Stomach smooth muscle (tissue), 2 donors: ENCODE data around the gene IRS1.
"Not testable (repeated sequence)": the region's sequence is repeated elsewhere in the genome, so short reads cannot be mapped to it uniquely, and the experiment has no call there.

ENCODE experiments used
- H3K27ac ChIP-seq: one replicate; pipeline ENCODE4 v1.7.0; 2013; ENCODE audit warnings: mild to moderate bottlenecking, low read length, inconsistent platforms
- H3K27me3 ChIP-seq, 2 donors: one replicate each; pipeline ENCODE4 v1.7.0; 2013; ENCODE audit warnings: low read length in 2 of 2; ENCODE audit not compliant: insufficient read depth in 2 of 2, control insufficient read depth in 1 of 2
- H3K36me3 ChIP-seq, 2 donors: one replicate each; pipeline ENCODE4 v1.7.0; 2013; ENCODE audit warnings: low read length in 2 of 2; ENCODE audit not compliant: control insufficient read depth in 2 of 2, insufficient read depth in 2 of 2
- H3K4me1 ChIP-seq: one replicate; pipeline ENCODE4 v1.7.0; 2013; ENCODE audit warnings: low read length; ENCODE audit not compliant: control insufficient read depth, insufficient read depth
- H3K4me3 ChIP-seq, 2 donors: one replicate each; pipeline ENCODE4 v1.7.0; 2013; ENCODE audit warnings: low read length in 2 of 2
- H3K9ac ChIP-seq, 2 donors: one replicate each; pipeline ENCODE4 v1.7.0; 2013; ENCODE audit warnings: low read length in 2 of 2, mild to moderate bottlenecking in 1 of 2
- H3K9me3 ChIP-seq, 2 donors: one replicate each; pipeline ENCODE4 v1.7.0; 2013; ENCODE audit warnings: low read length in 2 of 2; ENCODE audit not compliant: control insufficient read depth in 2 of 2
- donor health status: healthy.
- donor health status: Pancreatic carcinoma.

The IRS1 gene, protein sequence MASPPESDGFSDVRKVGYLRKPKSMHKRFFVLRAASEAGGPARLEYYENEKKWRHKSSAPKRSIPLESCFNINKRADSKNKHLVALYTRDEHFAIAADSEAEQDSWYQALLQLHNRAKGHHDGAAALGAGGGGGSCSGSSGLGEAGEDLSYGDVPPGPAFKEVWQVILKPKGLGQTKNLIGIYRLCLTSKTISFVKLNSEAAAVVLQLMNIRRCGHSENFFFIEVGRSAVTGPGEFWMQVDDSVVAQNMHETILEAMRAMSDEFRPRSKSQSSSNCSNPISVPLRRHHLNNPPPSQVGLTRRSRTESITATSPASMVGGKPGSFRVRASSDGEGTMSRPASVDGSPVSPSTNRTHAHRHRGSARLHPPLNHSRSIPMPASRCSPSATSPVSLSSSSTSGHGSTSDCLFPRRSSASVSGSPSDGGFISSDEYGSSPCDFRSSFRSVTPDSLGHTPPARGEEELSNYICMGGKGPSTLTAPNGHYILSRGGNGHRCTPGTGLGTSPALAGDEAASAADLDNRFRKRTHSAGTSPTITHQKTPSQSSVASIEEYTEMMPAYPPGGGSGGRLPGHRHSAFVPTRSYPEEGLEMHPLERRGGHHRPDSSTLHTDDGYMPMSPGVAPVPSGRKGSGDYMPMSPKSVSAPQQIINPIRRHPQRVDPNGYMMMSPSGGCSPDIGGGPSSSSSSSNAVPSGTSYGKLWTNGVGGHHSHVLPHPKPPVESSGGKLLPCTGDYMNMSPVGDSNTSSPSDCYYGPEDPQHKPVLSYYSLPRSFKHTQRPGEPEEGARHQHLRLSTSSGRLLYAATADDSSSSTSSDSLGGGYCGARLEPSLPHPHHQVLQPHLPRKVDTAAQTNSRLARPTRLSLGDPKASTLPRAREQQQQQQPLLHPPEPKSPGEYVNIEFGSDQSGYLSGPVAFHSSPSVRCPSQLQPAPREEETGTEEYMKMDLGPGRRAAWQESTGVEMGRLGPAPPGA (N-terminal part only)

DNA sequence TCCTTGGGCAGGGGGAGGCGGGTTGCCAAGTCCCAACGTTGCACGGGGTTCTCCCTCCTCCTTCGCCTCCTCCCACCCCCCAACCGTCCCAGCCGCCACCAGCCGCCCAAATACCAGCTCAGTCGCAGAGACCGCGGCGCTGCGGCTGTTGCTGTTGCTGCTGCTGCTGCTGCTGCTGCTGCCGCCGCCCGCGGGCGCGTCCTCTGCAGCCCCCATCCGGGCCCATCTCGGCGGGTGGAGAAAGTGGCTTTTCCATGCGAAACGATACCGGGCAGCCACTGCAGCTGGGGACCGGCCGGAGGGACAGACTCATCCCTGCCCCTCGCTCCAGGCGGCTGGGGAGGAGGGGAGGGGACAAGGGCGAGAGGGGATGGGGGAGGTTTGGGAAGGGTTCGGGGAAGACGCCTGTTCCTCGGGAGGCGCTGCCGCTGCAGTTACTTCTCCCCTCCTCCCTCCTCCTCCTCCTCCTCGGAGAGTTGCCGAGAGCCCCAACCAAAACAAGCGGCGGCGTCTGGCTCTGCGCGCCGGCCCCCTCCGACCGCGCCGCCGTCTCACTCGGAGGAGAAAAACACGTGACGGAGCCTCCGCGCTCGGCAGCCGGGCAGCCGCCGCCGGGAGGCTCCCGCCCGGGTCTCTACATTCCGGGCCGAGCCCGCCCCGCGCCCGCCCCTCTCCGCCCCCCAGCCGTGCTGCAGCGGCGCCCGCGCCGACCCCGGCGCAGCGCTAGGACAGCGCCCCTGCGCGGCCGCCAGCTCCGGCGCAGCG lies at the start of gene IRS1:
TSS of gene IRS1 (minus strand) at position 610 of the 765 bp plus-strand sequence. CDS start 1,082 bp downstream, outside the sequence.
- Histone ChIP-seq H3K36me3 (no peaks in the 10 kb centered on the region), H3K9ac (peak within 1 kb of the TSS; percentile 72 to 82), H3K27me3 (no peaks in the 10 kb centered on the region), H3K4me1 (peaks cover 55% of the 10 kb centered on the region), H3K9me3 (no peaks in the 10 kb centered on the region), H3K4me3 (peak within 1 kb of the TSS; percentile 79 to 82), H3K27ac (peak within 1 kb of the TSS; percentile 89)

DNA sequence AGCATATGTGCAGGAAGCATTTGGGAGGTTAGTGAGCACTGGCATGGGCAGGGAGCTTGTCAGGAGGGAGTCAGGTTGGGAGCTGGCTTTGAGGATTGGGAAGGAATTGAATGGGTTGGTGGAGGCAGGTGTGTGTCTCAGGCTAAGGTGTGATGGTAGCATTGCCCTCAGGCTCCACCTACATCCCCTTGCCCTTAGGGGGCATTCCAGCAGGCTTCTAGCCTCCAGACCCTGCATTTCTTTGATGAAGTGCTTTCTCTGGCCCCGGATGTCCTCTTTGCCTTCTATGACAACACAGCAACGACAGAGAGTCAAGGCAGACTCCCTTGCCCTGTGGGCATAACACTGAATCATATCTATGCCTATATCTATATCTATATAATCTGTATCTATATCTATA lies 49.7 kb upstream of the IRS1 start:
- H3K27me3 ChIP-seq: no peaks in the 10 kb centered on the region
- H3K36me3 ChIP-seq: no peaks in the 10 kb centered on the region
- H3K9ac ChIP-seq: no peak overlapping the region
- no peaks in the 10 kb centered on the region for H3K4me1 ChIP-seq
- H3K4me3 ChIP-seq: no peak overlapping the region
- H3K27ac ChIP-seq: no peak overlapping the region
- H3K9me3 ChIP-seq: no peaks in the 10 kb centered on the region

DNA sequence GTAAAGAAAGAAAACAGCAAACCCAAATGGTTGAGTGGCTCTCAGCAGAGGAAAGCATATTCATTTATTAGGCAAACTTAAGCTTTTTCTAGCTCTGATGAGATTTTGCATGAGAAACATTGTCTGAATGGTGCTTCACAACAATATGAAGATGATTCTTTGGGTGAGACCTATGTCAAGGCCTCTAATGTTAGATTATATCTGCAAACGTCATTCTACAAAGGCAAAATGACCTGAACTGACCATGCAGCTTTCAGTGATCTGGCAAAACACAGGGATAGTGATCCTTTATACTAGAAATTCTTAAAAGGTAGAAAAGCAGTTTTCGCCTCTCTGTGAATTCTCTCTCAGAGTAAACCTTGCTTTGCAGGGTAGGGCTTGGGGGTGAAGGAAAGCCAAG lies 47.9 kb upstream of the IRS1 start:
- Histone ChIP-seq H3K27ac (no peak overlapping the region), H3K9ac (no peak overlapping the region), H3K27me3 (no peaks in the 10 kb centered on the region), H3K9me3 (no peaks in the 10 kb centered on the region), H3K4me3 (no peak overlapping the region), H3K4me1 (no peaks in the 10 kb centered on the region), H3K36me3 (no peaks in the 10 kb centered on the region)

DNA sequence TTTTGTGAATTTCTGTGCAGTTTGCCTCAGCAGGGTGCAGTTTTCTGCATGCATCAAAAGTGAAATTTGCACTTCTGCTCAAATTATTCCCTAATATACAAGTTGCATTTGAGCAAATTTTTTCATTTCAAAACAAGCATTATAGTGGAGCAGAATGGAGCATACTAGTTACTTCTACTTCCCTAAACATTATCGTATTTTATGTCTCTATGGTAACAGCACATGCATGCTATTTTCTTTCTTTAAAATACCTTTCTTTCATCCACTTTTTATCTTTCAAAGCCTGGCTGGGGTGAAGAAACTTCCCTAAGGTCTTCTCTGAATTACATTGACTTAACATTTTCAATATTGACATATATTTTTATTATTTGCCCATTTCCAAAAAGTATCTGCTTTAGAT lies 47.5 kb upstream of the IRS1 start:
- Histone ChIP-seq H3K4me1 (no peaks in the 10 kb centered on the region), H3K36me3 (no peaks in the 10 kb centered on the region), H3K9ac (no peak overlapping the region), H3K27me3 (no peaks in the 10 kb centered on the region), H3K9me3 (no peaks in the 10 kb centered on the region), H3K27ac (no peak overlapping the region), H3K4me3 (no peak overlapping the region)

DNA sequence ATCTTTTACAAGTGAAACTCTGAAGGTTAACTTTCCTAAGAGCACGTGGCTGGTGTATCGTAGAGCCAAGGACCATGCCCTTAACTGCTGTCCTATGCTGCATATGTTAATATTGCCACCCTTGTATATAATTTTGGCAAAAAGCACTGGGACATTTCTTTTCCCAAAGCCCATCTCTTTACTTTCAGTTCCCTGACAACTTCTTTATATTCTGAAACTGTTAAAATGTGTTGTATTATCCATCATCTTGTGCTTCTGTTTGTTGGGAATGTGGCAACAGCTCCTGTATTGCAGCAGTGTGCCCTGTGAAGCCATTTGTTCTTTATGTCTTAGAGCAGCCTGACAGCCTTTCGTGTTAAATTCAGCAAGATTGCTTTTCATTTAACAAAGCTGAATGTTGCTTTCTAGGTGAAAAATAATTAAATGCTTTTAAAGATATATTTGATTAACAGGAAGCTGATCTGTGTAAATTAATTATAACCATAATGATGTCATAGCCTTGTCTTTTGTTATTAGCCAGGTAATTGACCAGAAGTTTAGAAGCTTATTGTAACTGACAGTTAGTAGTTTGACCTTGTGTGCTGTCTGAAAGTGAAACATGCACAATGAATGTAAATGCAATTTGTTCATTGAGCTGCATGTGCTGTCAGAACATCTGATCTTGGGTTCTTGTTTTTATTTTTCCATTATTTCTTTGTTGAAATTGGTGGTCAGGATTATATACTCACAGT lies 45.9 kb upstream of the IRS1 start:
- no peaks in the 10 kb centered on the region for H3K36me3 ChIP-seq
- no peaks in the 10 kb centered on the region for H3K9me3 ChIP-seq
- peak overlapping the region in 1 of 2 donors; percentile 28 for H3K4me3 ChIP-seq
- no peaks in the 10 kb centered on the region for H3K27me3 ChIP-seq
- H3K27ac ChIP-seq: no peak overlapping the region
- no peak overlapping the region for H3K9ac ChIP-seq
- H3K4me1 ChIP-seq: no peaks in the 10 kb centered on the region

DNA sequence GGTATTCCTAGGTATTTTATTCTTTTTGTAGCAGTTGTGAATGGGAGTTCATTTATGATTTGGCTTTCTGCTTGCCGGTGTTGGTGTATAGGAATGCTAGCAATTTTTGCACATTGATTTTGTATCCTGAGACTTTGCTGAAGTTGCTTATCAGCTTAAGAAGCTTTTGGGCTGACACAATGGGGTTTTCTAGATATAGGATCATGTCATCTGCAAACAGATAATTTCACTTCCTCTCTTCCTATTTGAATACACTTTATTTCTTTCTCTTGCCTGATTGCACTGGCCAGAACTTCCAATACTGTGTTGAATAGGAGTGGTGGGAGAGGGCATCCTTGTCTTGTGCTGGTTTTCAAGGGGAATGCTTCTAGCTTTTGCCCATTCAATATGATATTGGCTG lies 43.4 kb upstream of the IRS1 start:
- H3K27ac ChIP-seq, H3K4me3 ChIP-seq, H3K9ac ChIP-seq, H3K9me3 ChIP-seq, H3K4me1 ChIP-seq, H3K27me3 ChIP-seq, H3K36me3 ChIP-seq: not testable (repeated sequence)

DNA sequence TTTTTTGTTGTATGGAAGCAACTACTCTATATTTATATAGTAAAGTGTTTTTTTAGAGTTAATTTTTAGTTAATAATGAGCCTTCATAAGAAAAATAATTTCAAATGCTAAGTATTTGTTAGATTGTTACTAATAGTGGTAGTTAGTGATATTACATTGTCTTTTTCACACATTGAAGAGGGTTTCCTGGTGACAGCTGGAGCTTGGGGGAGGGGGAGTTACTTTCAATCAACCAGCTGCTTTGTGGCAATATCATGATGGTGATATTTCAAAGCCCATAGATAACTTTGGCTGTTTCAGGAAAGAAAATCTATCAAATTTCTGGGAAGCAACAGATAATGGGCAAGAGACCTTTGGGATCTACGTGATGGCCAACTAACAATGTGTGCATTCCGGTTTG lies 40.3 kb upstream of the IRS1 start:
- Histone ChIP-seq H3K9me3 (no peaks in the 10 kb centered on the region), H3K27ac (no peak overlapping the region), H3K4me3 (no peak overlapping the region), H3K9ac (no peak overlapping the region), H3K36me3 (no peaks in the 10 kb centered on the region), H3K4me1 (peaks cover 19% of the 10 kb centered on the region), H3K27me3 (no peaks in the 10 kb centered on the region)

DNA sequence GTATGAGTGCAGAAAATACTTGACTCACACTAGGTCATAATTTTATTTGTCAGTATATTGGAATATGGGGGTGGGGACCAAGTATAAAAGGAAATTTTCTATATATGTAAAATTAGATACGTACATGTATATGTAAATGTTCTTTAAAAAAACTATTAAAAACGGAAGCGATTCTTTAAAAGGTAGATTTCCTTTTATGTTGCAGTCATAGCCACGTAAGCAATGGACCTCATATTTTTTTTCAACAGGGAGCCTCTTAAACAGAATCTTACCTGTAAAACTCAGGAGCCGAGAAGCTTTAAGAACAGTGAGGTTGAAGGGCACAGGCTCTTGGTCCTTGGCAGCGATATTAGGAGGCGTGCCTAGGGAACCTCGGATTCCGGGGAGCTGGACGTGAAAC lies 39.5 kb upstream of the IRS1 start:
- H3K27ac ChIP-seq: no peak overlapping the region
- no peaks in the 10 kb centered on the region for H3K27me3 ChIP-seq
- H3K4me1 ChIP-seq: peaks cover 19% of the 10 kb centered on the region
- H3K36me3 ChIP-seq: no peaks in the 10 kb centered on the region
- no peak overlapping the region for H3K9ac ChIP-seq
- H3K4me3 ChIP-seq: no peak overlapping the region
- H3K9me3 ChIP-seq: no peaks in the 10 kb centered on the region

DNA sequence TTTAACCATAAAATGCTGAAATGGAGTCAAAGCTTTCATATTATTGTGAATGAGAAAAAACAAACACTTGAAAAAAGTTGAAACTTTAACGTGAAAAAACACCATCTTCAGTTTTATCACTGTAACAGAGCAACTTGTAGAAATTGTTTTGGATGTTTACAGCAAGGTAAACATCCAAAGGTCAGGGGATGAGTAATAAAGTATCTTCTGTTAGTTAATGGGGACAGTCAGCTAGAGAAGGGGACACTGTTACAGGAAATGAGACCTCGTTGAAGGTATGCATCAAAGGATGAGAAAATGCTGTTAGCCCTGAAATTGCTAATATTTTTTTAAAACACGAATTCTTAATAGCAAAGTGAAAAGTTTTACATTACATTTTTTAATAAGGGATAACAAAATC lies 39.1 kb upstream of the IRS1 start:
- H3K36me3 ChIP-seq: no peaks in the 10 kb centered on the region
- H3K9ac ChIP-seq: no peak overlapping the region
- no peaks in the 10 kb centered on the region for H3K9me3 ChIP-seq
- no peak overlapping the region for H3K27ac ChIP-seq
- H3K27me3 ChIP-seq: no peaks in the 10 kb centered on the region
- H3K4me3 ChIP-seq: no peak overlapping the region
- peaks cover 19% of the 10 kb centered on the region for H3K4me1 ChIP-seq
